Mesenchymal stem cell (in vitro differentiated cells and primary cell): Measurements from ENCODE around the gene USP8.

Experiments used
- DNase-seq: peaks from one replicate; pipeline ENCODE4 v3.0.0-alpha.2; 2013
- H2AFZ ChIP-seq: one replicate; pipeline ENCODE4 v1.6.1; 2013; ENCODE audit warnings: low read depth, mild to moderate bottlenecking, control low read depth, inconsistent platforms, low read length, moderate library complexity
- H2AK5ac ChIP-seq: 2 replicates; pipeline ENCODE4 v1.6.1; 2013; ENCODE audit warnings: low read length, moderate library complexity, mild to moderate bottlenecking, inconsistent platforms; ENCODE audit not compliant: severe bottlenecking
- H2BK120ac ChIP-seq: one replicate; pipeline ENCODE4 v1.6.1; 2013; ENCODE audit warnings: low read depth, mild to moderate bottlenecking, inconsistent platforms, low read length, moderate library complexity
- H2BK12ac ChIP-seq, 2 experiments: one replicate each; pipeline ENCODE4 v1.6.1; 2013; ENCODE audit warnings: inconsistent platforms in 2 of 2, low read length in 2 of 2, mild to moderate bottlenecking in 2 of 2, moderate library complexity in 2 of 2, control low read depth in 1 of 2
- H2BK15ac ChIP-seq: one replicate; pipeline ENCODE4 v1.6.1; 2013; ENCODE audit warnings: mild to moderate bottlenecking, low read depth, inconsistent platforms; ENCODE audit not compliant: poor library complexity, severe bottlenecking
- H2BK5ac ChIP-seq: 2 replicates; pipeline ENCODE4 v1.6.1; 2013; ENCODE audit warnings: low read depth, mild to moderate bottlenecking, low read length, control low read depth, inconsistent platforms; ENCODE audit not compliant: poor library complexity, severe bottlenecking
- H3K14ac ChIP-seq, 2 experiments: one replicate each; pipeline ENCODE4 v1.6.1; 2013; ENCODE audit warnings: inconsistent platforms in 2 of 2, low read length in 2 of 2, control low read depth in 1 of 2, mild to moderate bottlenecking in 1 of 2, moderate library complexity in 1 of 2
- H3K18ac ChIP-seq, 2 experiments: one replicate each; pipeline ENCODE4 v1.6.1; 2013; ENCODE audit warnings: inconsistent platforms in 2 of 2, low read length in 2 of 2, control low read depth in 1 of 2, low read depth in 1 of 2, mild to moderate bottlenecking in 1 of 2
- H3K23ac ChIP-seq, 2 experiments: one replicate each; pipeline ENCODE4 v1.6.1; 2013; ENCODE audit warnings: inconsistent platforms in 2 of 2, low read length in 2 of 2, mild to moderate bottlenecking in 2 of 2, moderate library complexity in 2 of 2, control low read depth in 1 of 2
- H3K27ac ChIP-seq: 2 replicates; pipeline ENCODE4 v1.5.1; 2013; ENCODE audit warnings: mild to moderate bottlenecking, moderate library complexity, low read length, control low read depth, inconsistent platforms; ENCODE audit not compliant: poor library complexity, severe bottlenecking
- H3K27me3 ChIP-seq, 2 experiments: 2 replicates each; pipeline versions ENCODE4 v1.6.1 to v1.7.0; 2013; ENCODE audit warnings: low read length in 2 of 2, mild to moderate bottlenecking in 2 of 2, moderate library complexity in 2 of 2, control low read depth in 1 of 2, inconsistent platforms in 1 of 2; ENCODE audit not compliant: control insufficient read depth in 1 of 2, insufficient read depth in 1 of 2
- H3K36me3 ChIP-seq, 2 experiments: 2 replicates each; pipeline versions ENCODE4 v1.6.1 to v1.7.0; 2013; ENCODE audit warnings: low read length in 2 of 2, control low read depth in 1 of 2, inconsistent platforms in 1 of 2, low read depth in 1 of 2, mild to moderate bottlenecking in 1 of 2; ENCODE audit not compliant: insufficient read depth in 2 of 2, control insufficient read depth in 1 of 2
- H3K4ac ChIP-seq, 2 experiments: one replicate each; pipeline ENCODE4 v1.6.1; 2013; ENCODE audit warnings: inconsistent platforms in 2 of 2, low read length in 2 of 2, mild to moderate bottlenecking in 2 of 2, moderate library complexity in 2 of 2, control low read depth in 1 of 2, low read depth in 1 of 2
- H3K4me1 ChIP-seq: 2 replicates; pipeline ENCODE4 v1.6.1; 2013; ENCODE audit warnings: low read depth, low read length, control low read depth; ENCODE audit not compliant: control insufficient read depth, insufficient read depth
- H3K4me2 ChIP-seq: 2 replicates; pipeline ENCODE4 v1.6.1; 2013; ENCODE audit warnings: low read length, mild to moderate bottlenecking, inconsistent platforms; ENCODE audit not compliant: poor library complexity, severe bottlenecking
- H3K4me3 ChIP-seq, 2 experiments: 2 replicates each; pipeline versions ENCODE4 v1.5.1 to v1.7.0; 2013; ENCODE audit warnings: low read length in 2 of 2, mild to moderate bottlenecking in 2 of 2, control low read depth in 1 of 2, low read depth in 1 of 2; ENCODE audit not compliant: insufficient read depth in 1 of 2
- H3K79me1 ChIP-seq: replicated peaks from 2 replicates; pipeline ENCODE4 v1.6.1; 2013; ENCODE audit warnings: mild to moderate bottlenecking, control low read depth, low read length, inconsistent platforms; ENCODE audit not compliant: poor library complexity, severe bottlenecking
- H3K9ac ChIP-seq: 2 replicates; pipeline ENCODE4 v1.7.0; 2013; ENCODE audit warnings: mild to moderate bottlenecking, low read length, moderate library complexity
- H3K9me3 ChIP-seq: 2 replicates; pipeline ENCODE4 v1.7.0; 2013; ENCODE audit warnings: mild to moderate bottlenecking, low read length; ENCODE audit not compliant: control insufficient read depth
- H4K8ac ChIP-seq: one replicate; pipeline ENCODE4 v1.6.1; 2013; ENCODE audit warnings: inconsistent platforms, mild to moderate bottlenecking, low read length, moderate library complexity
- H4K91ac ChIP-seq: one replicate; pipeline ENCODE4 v1.6.1; 2013; ENCODE audit warnings: mild to moderate bottlenecking, low read length, inconsistent platforms
- WGBS: methylation state at CpG from one replicate; pipeline ENCODE4 v1.1.7; 2013; ENCODE audit warnings: mixed read lengths; 5-methylcytosine and 5-hydroxymethylcytosine counted together

The USP8 gene

GRCh38 chr15:50543556-50543955 lies 119.4 kb downstream of the USP8 start:
- peaks cover 0 to 33% of the 10 kb centered on the region in 2 experiments for H3K27me3 ChIP-seq
- no peak overlapping the region for H3K4ac ChIP-seq
- no peak overlapping the region for H2AFZ ChIP-seq
- no peaks in the 10 kb centered on the region for H3K79me1 ChIP-seq
- no peak overlapping the region for H3K14ac ChIP-seq
- H3K36me3 ChIP-seq: no peaks in the 10 kb centered on the region
- H4K8ac ChIP-seq: no peak overlapping the region
- no peak for DNase-seq
- no peak overlapping the region for H3K4me3 ChIP-seq
- no peak overlapping the region for H2BK5ac ChIP-seq
- WGBS: 75% methylated on average over 3 of the region's 3 CpGs
- H3K4me1 ChIP-seq: no peaks in the 10 kb centered on the region
- H2BK15ac ChIP-seq: peak overlapping the region; percentile 13
- H2BK12ac ChIP-seq: no peak overlapping the region
- H4K91ac ChIP-seq: no peak overlapping the region
- H3K9me3 ChIP-seq: no peaks in the 10 kb centered on the region
- H3K27ac ChIP-seq: no peak overlapping the region
- H2BK120ac ChIP-seq: no peak overlapping the region
- H2AK5ac ChIP-seq: no peak overlapping the region
- no peak overlapping the region for H3K18ac ChIP-seq
- H3K4me2 ChIP-seq: no peak overlapping the region
- peak overlapping the region; percentile 62 for H3K9ac ChIP-seq
- H3K23ac ChIP-seq: no peak overlapping the region

DNA sequence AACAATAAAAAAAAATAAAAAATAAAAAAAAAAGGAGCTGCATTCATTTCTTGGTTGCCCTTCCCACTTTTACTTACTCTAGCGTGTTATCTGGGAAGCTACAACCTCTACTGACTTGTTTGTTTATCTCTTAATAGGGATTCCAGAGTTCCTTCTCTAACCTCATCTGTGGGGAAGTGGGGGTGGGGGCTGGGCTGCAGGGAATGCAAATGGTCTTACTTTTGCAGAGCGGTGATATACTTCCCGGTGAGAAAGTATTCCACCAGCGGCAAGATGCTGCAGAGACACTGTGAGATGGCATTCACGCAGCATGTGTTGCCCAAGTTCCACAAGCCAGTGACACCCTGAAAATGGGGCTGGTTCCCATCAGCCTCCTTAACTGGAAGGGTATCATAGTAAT lies 120.2 kb downstream of the USP8 start:
- Histone ChIP-seq H3K18ac (no peak overlapping the region), H3K9ac (no peak overlapping the region), H3K36me3 (no peaks in the 10 kb centered on the region), H3K4me2 (no peak overlapping the region), H3K27me3 (peaks cover 0 to 30% of the 10 kb centered on the region in 2 experiments), H3K4ac (no peak overlapping the region), H4K8ac (no peak overlapping the region), H3K27ac (no peak overlapping the region), H3K79me1 (no peaks in the 10 kb centered on the region), H3K14ac (no peak overlapping the region), H3K23ac (no peak overlapping the region), H2BK120ac (no peak overlapping the region), H2AFZ (no peak overlapping the region), H3K4me3 (no peak overlapping the region), H2BK15ac (no peak overlapping the region), H3K9me3 (no peaks in the 10 kb centered on the region), H2BK12ac (no peak overlapping the region), H2BK5ac (no peak overlapping the region), H4K91ac (no peak overlapping the region), H2AK5ac (no peak overlapping the region), H3K4me1 (no peaks in the 10 kb centered on the region)
- DNase-seq: peak; percentile 14
- WGBS: 34% methylated on average over 4 of the region's 5 CpGs

GRCh38 chr15:50546566-50546965 lies 122.4 kb downstream of the USP8 start, which contains the start of gene USP50:
Gene USP50, minus strand, starts transcription at chr15:50546666. Its CDS starts 141 bp downstream, at chr15:50546525.
- Histone ChIP-seq H3K27ac (no peak within 1 kb of the TSS), H3K4ac (no peak within 1 kb of the TSS), H4K8ac (no peak within 1 kb of the TSS), H3K36me3 (no peaks in the 10 kb centered on the region), H2AK5ac (no peak within 1 kb of the TSS), H3K18ac (no peak within 1 kb of the TSS), H3K79me1 (no peaks in the 10 kb centered on the region), H3K4me1 (no peaks in the 10 kb centered on the region), H2BK120ac (no peak within 1 kb of the TSS), H4K91ac (no peak within 1 kb of the TSS), H2BK15ac (no peak within 1 kb of the TSS), H2BK5ac (no peak within 1 kb of the TSS), H3K4me3 (no peak within 1 kb of the TSS), H3K14ac (no peak within 1 kb of the TSS), H3K9ac (no peak within 1 kb of the TSS), H3K9me3 (no peaks in the 10 kb centered on the region), H2AFZ (no peak within 1 kb of the TSS), H2BK12ac (no peak within 1 kb of the TSS), H3K4me2 (no peak within 1 kb of the TSS), H3K27me3 (peaks cover 0 to 16% of the 10 kb centered on the region in 2 experiments), H3K23ac (no peak within 1 kb of the TSS)
- 95% methylated on average over 4 of the region's 5 CpGs for WGBS
- no peak for DNase-seq

DNA sequence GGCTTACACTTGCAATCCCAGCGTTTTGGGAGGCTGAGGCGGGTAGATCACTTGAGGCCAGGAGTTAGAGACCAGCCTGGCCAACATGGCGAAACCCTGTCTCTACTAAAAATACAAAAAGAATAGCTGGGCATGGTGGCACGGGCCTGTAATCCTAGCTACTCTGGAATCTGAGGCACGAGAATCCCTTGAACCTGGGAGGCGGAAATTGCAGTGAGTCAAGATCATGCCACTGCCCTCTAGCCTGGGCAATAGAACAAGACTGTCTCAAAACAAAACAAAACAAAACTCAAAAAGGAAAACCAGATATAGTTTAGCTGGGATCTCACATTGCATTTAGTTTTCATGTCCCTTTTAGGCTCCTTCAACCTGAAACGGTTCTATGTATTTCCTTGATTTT lies 125.1 kb downstream of the USP8 start:
- Histone ChIP-seq H3K27me3 (peaks cover 0 to 16% of the 10 kb centered on the region in 2 experiments), H3K4me3 (no peak overlapping the region), H3K9ac (no peak overlapping the region), H3K4me2 (no peak overlapping the region), H3K14ac (no peak overlapping the region), H4K8ac (no peak overlapping the region), H2BK15ac (no peak overlapping the region), H2BK12ac (no peak overlapping the region), H3K4ac (no peak overlapping the region), H2AK5ac (no peak overlapping the region), H3K4me1 (no peaks in the 10 kb centered on the region), H3K36me3 (peaks cover 0 to 5% of the 10 kb centered on the region in 2 experiments), H4K91ac (no peak overlapping the region), H2BK5ac (no peak overlapping the region), H3K18ac (no peak overlapping the region), H3K27ac (no peak overlapping the region), H2BK120ac (no peak overlapping the region), H3K9me3 (no peaks in the 10 kb centered on the region), H3K79me1 (no peaks in the 10 kb centered on the region), H3K23ac (no peak overlapping the region), H2AFZ (no peak overlapping the region)
- no peak for DNase-seq
- WGBS: 94% methylated on average over 7 of the region's 7 CpGs
